B cell (primary cell): Measurements from ENCODE around the gene OR52N2. TPM values are rescaled to one million over a fixed set of nuclear protein-coding genes. Genes with fewer than 3 reads are reported as not detected.

Experiments used
- ATAC-seq: fragments of 200-7000 bp; cut with Tn5 transposase; one replicate; pipeline ENCODE4 v1.10.0; 2021; ENCODE audit warnings: low read depth, mild to moderate bottlenecking, moderate number of reproducible peaks, moderate library complexity
- CTCF ChIA-PET: fragments of 350-600 bp; sonication (Branson Sonifier 250); formaldehyde crosslinking; loops from one replicate; lab custom pipeline; 2021; ENCODE audit warnings: antibody characterized with exemption, inconsistent platforms; lab: Charles Lee
- POLR2A ChIA-PET: fragments of 350-600 bp; sonication (Branson Sonifier 250); formaldehyde crosslinking; loops from one replicate; lab custom pipeline; 2021; ENCODE audit warnings: antibody characterized with exemption; lab: Charles Lee
- DNase-seq: peaks from one replicate; pipeline ENCODE4 v3.0.0; 2013
- H2AFZ ChIP-seq: 2 replicates; pipeline ENCODE4 v1.6.1; 2012; ENCODE audit warnings: mild to moderate bottlenecking, low read depth, low read length; ENCODE audit not compliant: insufficient read depth, poor library complexity, severe bottlenecking
- H3K27ac ChIP-seq, 2 donors: 1 replicate in 1 of 2; 2 replicates in 1 of 2; pipeline ENCODE4 v1.5.1; 2012 to 2013; ENCODE audit warnings: low read length in 2 of 2, mild to moderate bottlenecking in 2 of 2, moderate library complexity in 1 of 2
- H3K27me3 ChIP-seq, 4 experiments: fragments of 200-600 bp in 1 of 4; sonication (generic) in 1 of 4; replicated peaks in 1 of 4; 1 replicate in 2 of 4; 2 replicates in 2 of 4; pipeline versions ENCODE4 v1.6.1 to v1.7.0; 2013 to 2016; ENCODE audit warnings: low read length in 3 of 4, mild to moderate bottlenecking in 2 of 4, mixed read lengths in 1 of 4, moderate library complexity in 1 of 4; ENCODE audit not compliant: insufficient read depth in 4 of 4, control insufficient read depth in 3 of 4; ENCODE audit errors: control extremely low read depth in 1 of 4
- H3K36me3 ChIP-seq, 2 experiments: replicated peaks in 1 of 2; 1 replicate in 1 of 2; 2 replicates in 1 of 2; pipeline versions ENCODE4 v1.6.1 to v1.7.1; 2013; ENCODE audit warnings: low read length in 1 of 2; ENCODE audit not compliant: insufficient read depth in 2 of 2, control insufficient read depth in 1 of 2; ENCODE audit errors: control extremely low read depth in 1 of 2, extremely low read depth in 1 of 2
- H3K4me1 ChIP-seq, 2 donors: fragments of 200-600 bp in 1 of 2; sonication (generic) in 1 of 2; 1 replicate in 1 of 2; 2 replicates in 1 of 2; pipeline versions ENCODE4 v1.5.1 to v1.6.1; 2013 to 2017; ENCODE audit warnings: low read length in 2 of 2; ENCODE audit not compliant: control insufficient read depth in 2 of 2, insufficient read depth in 2 of 2
- H3K4me2 ChIP-seq: replicated peaks from 2 replicates; pipeline ENCODE3; 2012; ENCODE audit warnings: mild to moderate bottlenecking, low read depth, low read length; ENCODE audit not compliant: poor library complexity, severe bottlenecking
- H3K4me3 ChIP-seq, 5 experiments: fragments of 200-600 bp in 1 of 5; sonication (generic) in 1 of 5; 1 replicate in 3 of 5; 2 replicates in 2 of 5; pipeline versions ENCODE4 v1.5.1 to v1.7.0; 2011 to 2016; ENCODE audit warnings: low read length in 4 of 5, mild to moderate bottlenecking in 4 of 5, low read depth in 2 of 5, control low read depth in 1 of 5, moderate library complexity in 1 of 5; ENCODE audit not compliant: insufficient read depth in 1 of 5; ENCODE audit errors: control extremely low read depth in 1 of 5, extremely low read depth in 1 of 5
- H3K79me2 ChIP-seq: fragments of 200-600 bp; sonication (generic); one replicate; pipeline ENCODE4 v1.6.0; 2016; ENCODE audit warnings: low read length; ENCODE audit not compliant: control insufficient read depth, insufficient read depth
- H3K9ac ChIP-seq: fragments of 200-600 bp; sonication (generic); 2 replicates; pipeline ENCODE4 v1.6.1; 2017; ENCODE audit warnings: mild to moderate bottlenecking, low read length, moderate library complexity
- H3K9me3 ChIP-seq, 3 donors: one replicate each; pipeline versions ENCODE4 v1.6.1 to v1.7.1; 2013; ENCODE audit warnings: low read length in 2 of 3; ENCODE audit not compliant: control insufficient read depth in 2 of 3, insufficient read depth in 1 of 3; ENCODE audit errors: control extremely low read depth in 1 of 3
- H4K20me1 ChIP-seq: 2 replicates; pipeline ENCODE4 v1.6.0; 2012; ENCODE audit warnings: mild to moderate bottlenecking, low read length; ENCODE audit not compliant: insufficient read depth, control insufficient read depth, poor library complexity, severe bottlenecking
- H3K27ac Mint-ChIP-seq: one replicate; pipeline ENCODE4 v1.8.0; 2021; ENCODE audit warnings: mixed read lengths
- H3K27me3 Mint-ChIP-seq: one replicate; pipeline ENCODE4 v1.8.0; 2021; ENCODE audit warnings: mixed read lengths
- H3K4me1 Mint-ChIP-seq: one replicate; pipeline ENCODE4 v1.8.0; 2021; ENCODE audit warnings: mixed read lengths
- H3K4me3 Mint-ChIP-seq: one replicate; pipeline ENCODE4 v1.8.0; 2021; ENCODE audit warnings: mixed read lengths
- H3K9me3 Mint-ChIP-seq: one replicate; pipeline ENCODE4 v1.8.0; 2022; ENCODE audit warnings: mixed read lengths; ENCODE audit not compliant: insufficient read depth
- EZH2 ChIP-seq: IDR thresholded peaks from 2 replicates; pipeline ENCODE4 v1.6.1; 2012; ENCODE audit warnings: borderline replicate concordance, low read depth, mild to moderate bottlenecking, moderate library complexity, low read length; ENCODE audit not compliant: insufficient read depth, poor library complexity, severe bottlenecking
- WGBS: methylation state at CpG from one replicate; pipeline ENCODE4 v1.1.5; 2013; ENCODE audit warnings: missing lambda C conversion rate; ENCODE audit not compliant: insufficient coverage; 5-methylcytosine and 5-hydroxymethylcytosine counted together
- intact Hi-C: fragments of 100-400 bp; cut with micrococcal nuclease; formaldehyde crosslinking; loops from one replicate; pipeline ENCODE4 v1.10.0; 2022
- polyA plus RNA-seq: library from polyadenylated mRNA; depleted of rRNA; stranded (reverse); fragments of >200 nt; gene quantifications from 2 replicates; pipeline ENCODE4 v1.2.3, GENCODE V29; 2012
- total RNA-seq, 2 donors: library from RNA; stranded (reverse); fragments of 120-200 nt in 1 of 2; gene quantifications; 1 replicate in 1 of 2; 2 replicates in 1 of 2; pipeline versions ENCODE4 v1.2.3 to v1.2.4, GENCODE V29; 2013 to 2022
- TF ChIP-seq, protein P1 (sequence below): fragments of 200-600 bp; IDR thresholded peaks from one replicate; pipeline ENCODE4 v1.8.0; 2022; ENCODE audit warnings: antibody characterized with exemption, mild to moderate bottlenecking

Gene OR52N2
- total and polyA plus RNA-seq, 2 donors (not counting 1 experiment from before 2014, with no cell fraction given): 1.00 TPM; not detected in 1

DNA sequence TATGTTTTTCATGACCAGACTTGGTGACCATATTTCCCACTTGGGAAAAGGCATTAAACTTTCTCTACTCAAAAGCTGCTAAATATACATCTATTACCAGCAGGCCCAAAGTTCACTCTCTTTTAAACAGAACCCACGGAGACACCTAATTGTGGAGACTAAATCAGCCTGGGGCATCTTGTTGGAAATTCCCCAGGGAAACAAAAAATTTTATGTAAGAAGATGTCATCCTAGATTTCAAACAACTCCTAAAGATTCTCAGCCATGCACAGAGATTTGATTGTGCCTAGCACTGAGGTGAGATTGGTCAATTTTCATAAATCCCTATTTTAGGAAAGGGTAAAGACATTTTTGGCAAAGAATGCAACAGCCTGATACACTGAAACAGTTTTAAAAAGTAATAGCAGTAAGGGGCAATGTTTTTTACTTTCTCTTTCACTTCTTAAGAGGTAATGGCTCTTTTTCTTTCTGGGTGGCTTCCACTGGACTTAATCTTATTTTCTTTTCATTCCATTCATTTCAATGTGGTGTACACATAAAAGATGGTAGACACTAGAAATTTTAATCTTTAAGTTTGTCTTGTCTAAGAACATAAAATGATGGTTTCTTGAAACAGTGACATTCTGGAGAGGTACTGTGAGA lies 9.6 kb downstream of the OR52N2 start:
- no peak overlapping the region for H3K27ac Mint-ChIP-seq
- Histone ChIP-seq H4K20me1 (no peaks in the 10 kb centered on the region), H3K4me1 (peaks cover 3 to 11% of the 10 kb centered on the region in 2 donors), H3K27me3 (no peaks in the 10 kb centered on the region), H3K4me2 (peak overlapping the region; percentile 61), H2AFZ (peak overlapping the region; percentile 77), H3K9me3 (no peaks in the 10 kb centered on the region), H3K4me3 (peak overlapping the region in 3 of 5 experiments; percentile 9 to 26 (median 26)), H3K9ac (peak overlapping the region; percentile 38), H3K36me3 (no peaks in the 10 kb centered on the region), H3K79me2 (no peaks in the 10 kb centered on the region), H3K27ac (no peak overlapping the region)
- intact Hi-C loops: no loop called here
- peaks cover 12% of the 10 kb centered on the region for H3K4me1 Mint-ChIP-seq
- ChIA-PET CTCF (interaction anchor here (0.9 kb wide), 1 partner anchor 9 kb away, joined by 3 read pairs; the partner anchor contains the start of gene OR52N2), POLR2A (no interaction called here)
- no CpG with 5 or more reads among the region's 1 CpG for WGBS
- peak; percentile 38 for DNase-seq
- TF ChIP-seq EZH2: no peak
- TF ChIP-seq, protein P1, sequence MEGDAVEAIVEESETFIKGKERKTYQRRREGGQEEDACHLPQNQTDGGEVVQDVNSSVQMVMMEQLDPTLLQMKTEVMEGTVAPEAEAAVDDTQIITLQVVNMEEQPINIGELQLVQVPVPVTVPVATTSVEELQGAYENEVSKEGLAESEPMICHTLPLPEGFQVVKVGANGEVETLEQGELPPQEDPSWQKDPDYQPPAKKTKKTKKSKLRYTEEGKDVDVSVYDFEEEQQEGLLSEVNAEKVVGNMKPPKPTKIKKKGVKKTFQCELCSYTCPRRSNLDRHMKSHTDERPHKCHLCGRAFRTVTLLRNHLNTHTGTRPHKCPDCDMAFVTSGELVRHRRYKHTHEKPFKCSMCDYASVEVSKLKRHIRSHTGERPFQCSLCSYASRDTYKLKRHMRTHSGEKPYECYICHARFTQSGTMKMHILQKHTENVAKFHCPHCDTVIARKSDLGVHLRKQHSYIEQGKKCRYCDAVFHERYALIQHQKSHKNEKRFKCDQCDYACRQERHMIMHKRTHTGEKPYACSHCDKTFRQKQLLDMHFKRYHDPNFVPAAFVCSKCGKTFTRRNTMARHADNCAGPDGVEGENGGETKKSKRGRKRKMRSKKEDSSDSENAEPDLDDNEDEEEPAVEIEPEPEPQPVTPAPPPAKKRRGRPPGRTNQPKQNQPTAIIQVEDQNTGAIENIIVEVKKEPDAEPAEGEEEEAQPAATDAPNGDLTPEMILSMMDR: no peak
- ATAC-seq: no peak
- peak overlapping the region; percentile 55 for H3K4me3 Mint-ChIP-seq
- H3K27me3 Mint-ChIP-seq: peaks cover 3% of the 10 kb centered on the region
- H3K9me3 Mint-ChIP-seq: no peaks in the 10 kb centered on the region

- H3K36me3 ChIP-seq: no peaks in the 10 kb centered on the region
- H3K27ac ChIP-seq: no peak overlapping the region
- 92% methylated on average over 5 of the region's 6 CpGs for WGBS
- H4K20me1 ChIP-seq: no peaks in the 10 kb centered on the region
- Mint-ChIP-seq H3K27ac (no peak overlapping the region), H3K4me3 (no peak overlapping the region), H3K9me3 (no peaks in the 10 kb centered on the region), H3K27me3 (peaks cover 13% of the 10 kb centered on the region), H3K4me1 (no peaks in the 10 kb centered on the region)
- no peak overlapping the region for H3K4me2 ChIP-seq
- DNase-seq (no peak), ATAC-seq (no peak)
- no peaks in the 10 kb centered on the region for H3K79me2 ChIP-seq
- no peak overlapping the region for H3K9ac ChIP-seq
- H3K4me3 ChIP-seq: no peak overlapping the region
- ChIA-PET CTCF (no interaction called here), POLR2A (no interaction called here)
- H3K4me1 ChIP-seq: no peaks in the 10 kb centered on the region
- no peaks in the 10 kb centered on the region for H3K9me3 ChIP-seq
- no peaks in the 10 kb centered on the region for H3K27me3 ChIP-seq
- H2AFZ ChIP-seq: no peak overlapping the region
- TF ChIP-seq EZH2: no peak
- intact Hi-C loops: no loop called here
Measured at GRCh38 chr11:5831196-5831829, 22.6 kb downstream of the OR52N2 start.
